IPS-NIHi11 (cell line): ENCODE measurements around the gene GALNT6.
"Not testable (repeated sequence)": the region's sequence is repeated elsewhere in the genome, so short reads cannot be mapped to it uniquely, and the experiment has no call there.

Experiments
- DNase-seq: peaks from one replicate; pipeline ENCODE4 v3.0.0; 2012; ENCODE audit warnings: mixed read lengths, low spot score

Gene GALNT6

GRCh38 chr12:51358496-51358895 lies 32.7 kb downstream of the GALNT6 start:
- no peak for DNase-seq

DNA sequence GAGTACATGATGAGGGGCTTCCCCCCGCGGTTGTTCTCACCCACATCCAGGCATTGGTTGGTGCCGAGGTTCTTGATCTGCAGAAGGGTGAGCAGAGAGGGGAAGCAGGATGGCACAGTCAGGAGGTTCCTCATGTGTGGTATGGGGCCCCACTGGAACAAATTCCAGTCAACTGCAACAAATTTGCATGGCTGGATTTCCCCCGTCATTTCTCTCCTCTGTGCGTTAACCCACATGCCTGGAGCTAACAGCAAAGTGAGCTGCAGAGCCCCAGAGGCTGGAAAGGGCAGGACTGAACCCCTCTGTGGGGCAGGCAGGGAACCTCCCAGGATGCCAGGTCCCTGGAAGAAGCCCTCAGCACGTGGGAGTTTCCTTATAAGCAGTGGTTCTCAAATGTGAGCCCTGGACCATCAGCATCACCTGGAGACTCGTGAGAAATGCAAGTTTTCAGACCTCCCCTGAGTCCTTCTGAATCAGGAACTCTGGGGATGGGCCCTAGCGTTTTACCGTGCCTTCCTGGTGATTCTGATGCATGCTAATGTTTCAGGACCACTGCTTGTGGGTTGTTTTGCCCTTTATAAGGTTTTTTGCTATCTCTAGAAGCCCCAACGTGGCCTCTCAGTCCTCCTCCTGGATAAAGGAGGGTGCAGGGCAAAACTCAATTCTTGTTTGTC lies 33.7 kb downstream of the GALNT6 start:
- DNase-seq = no peak

DNA sequence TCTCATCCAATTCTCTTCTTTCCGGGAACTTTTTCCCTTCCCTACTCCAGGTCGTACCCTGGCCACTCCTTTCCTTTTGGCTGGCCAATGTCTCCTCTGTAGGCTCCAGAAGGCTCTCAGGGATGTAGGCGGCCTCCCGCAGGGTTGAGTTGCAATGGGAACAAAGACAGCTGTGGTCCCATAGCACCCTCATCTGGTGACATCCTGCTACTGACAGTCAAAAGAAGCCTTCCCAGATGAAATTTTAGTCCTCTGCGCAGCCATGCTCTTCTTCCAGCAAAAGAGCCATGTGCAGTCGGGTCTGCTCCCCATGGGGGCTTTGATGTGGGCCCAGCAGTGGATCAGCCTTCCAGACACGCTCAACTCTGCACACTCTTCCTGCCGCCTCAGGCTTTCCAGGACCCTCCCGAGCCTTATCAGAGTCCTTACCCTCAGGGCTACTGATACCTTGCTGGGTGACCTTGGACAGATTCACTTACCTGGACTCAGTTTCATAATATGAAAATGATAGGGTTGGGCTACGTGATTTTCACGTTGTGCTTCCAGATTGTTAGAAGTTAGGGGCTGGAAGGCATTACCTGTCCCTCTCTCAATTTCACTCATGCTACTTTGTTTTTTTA lies 39.2 kb downstream of the GALNT6 start:
- DNase-seq = peak; percentile 73

DNA sequence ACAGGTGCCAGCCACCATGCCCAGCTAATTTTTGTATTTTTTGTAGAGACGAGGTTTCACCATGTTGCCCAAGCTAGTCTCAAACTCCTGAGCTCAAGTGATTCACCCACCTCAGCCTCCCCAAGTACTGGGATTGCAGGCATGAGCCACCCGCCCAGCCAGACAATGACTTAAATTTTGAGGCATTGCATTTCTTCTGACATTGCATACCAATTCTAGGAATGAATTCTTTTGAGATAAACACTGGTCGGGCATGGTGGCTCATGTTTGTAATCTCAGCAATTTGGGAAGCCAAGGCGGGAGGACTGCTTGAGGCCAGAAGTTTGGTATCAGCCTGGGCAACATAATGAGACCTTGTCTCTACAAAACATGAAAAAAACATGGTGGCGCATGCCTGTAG lies 42.2 kb downstream of the GALNT6 start:
- DNase-seq = no peak

DNA sequence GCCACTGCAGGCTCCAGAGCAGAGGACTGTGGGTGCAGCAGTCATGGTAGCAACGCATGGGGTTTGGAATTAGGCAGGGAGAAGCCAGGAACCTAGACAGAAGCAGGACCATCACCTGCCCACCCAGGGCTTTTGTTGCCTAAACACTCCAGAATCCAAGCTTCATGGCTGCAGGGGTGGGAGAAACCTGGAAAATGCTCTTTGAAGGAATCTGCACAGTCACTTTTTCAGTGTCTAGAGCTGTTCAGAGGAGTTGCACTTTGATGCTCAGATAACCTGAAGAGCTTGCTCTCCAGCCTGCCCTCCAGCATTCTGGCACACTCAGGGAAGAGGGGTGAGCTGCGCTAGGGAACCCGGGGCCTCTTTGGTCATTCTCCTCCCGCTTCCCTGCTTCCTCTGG lies 43.1 kb downstream of the GALNT6 start:
- DNase-seq = no peak

GRCh38 chr12:51346581-51346980 lies 44.6 kb downstream of the GALNT6 start, which contains the start of gene CELA1:
TSS of gene CELA1 (minus strand) at chr12:51346679. CDS start at chr12:51346638, 41 bp downstream.
- no peak for DNase-seq

DNA sequence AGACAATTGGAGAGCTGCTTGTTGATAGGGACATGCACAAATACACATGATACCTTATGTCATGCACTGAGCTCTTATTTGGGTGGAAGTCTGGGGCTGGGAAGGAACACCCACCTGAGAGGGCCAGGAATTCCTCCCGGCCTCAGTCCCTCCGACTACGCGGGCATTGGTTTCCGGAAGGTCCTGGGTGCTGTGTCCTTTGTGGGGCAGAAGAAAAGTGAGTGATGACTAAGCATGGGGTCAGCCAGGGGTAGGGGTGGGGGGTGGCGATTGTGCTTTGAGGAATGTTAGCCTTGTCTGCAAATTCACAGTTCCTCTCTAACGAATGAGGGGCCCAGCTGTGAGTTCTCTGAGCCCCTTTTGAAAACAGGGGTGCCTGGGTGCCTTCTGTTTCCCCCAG lies 45.5 kb downstream of the GALNT6 start:
- no peak for DNase-seq

- no peak for DNase-seq
Measured at GRCh38 chr12:51343201-51343600, 48.0 kb downstream of the GALNT6 start.

GRCh38 chr12:51342416-51342815 lies 48.8 kb downstream of the GALNT6 start:
- DNase-seq = no peak

DNA sequence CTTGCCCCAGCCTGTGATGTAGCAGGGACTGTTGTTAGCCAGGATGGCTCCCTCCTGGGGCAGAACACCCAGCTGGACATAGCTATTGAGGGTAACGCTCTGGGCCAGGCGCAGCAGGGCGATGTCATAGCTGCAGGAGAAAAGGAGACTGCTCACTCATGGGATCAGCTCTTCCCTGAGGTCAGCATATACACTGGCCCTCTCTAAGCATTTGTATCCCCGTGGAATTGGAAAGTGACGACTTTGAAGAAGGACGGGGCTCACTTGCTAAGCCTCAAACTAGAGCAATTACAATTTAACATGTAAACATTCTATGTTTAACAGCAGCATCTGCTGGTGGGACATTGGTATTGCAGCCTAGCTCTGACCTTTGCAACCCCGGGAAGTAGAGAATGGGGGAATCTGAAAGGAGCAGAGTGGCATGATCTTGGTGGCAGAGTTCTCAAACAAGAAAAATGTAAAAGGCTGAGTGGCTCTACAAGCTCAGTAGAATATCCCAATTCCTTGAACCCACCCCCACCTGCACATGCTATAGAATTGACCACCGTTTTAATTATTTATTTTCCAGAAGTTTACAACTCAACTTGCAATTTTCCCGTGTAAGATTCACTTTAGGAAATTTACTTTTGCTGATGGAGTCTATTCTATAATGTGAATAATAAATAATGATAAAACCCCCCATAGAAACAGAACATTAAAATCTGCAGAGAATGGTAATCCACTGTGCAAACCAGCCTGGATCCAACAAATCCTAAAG lies 49.8 kb downstream of the GALNT6 start:
- peak; percentile 78 for DNase-seq

DNA sequence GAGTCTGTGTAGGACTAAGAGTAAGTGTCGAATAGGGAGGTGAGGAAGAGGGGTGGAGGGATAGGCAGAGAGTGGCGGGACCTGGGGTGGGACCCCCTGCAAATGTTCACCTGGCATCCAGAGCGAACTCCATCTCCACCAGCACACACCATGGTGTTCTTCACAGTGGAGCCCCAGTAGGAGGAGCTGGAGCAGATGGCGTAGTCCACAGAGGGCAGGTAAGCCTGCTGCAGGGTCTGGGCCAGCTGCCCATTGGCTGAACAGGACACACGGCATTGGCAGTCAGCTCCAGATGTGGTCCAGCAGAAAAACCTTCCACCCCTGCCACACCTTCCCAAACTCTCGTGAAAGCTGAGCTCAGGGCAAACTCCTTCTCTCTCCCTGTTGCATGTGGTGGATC lies 51.5 kb downstream of the GALNT6 start:
- no peak for DNase-seq

- DNase-seq = not testable (repeated sequence)
Measured at GRCh38 chr12:51337336-51337735, 53.9 kb downstream of the GALNT6 start.

- DNase-seq = no peak
Measured at GRCh38 chr12:51335931-51336330, 55.3 kb downstream of the GALNT6 start.

DNA sequence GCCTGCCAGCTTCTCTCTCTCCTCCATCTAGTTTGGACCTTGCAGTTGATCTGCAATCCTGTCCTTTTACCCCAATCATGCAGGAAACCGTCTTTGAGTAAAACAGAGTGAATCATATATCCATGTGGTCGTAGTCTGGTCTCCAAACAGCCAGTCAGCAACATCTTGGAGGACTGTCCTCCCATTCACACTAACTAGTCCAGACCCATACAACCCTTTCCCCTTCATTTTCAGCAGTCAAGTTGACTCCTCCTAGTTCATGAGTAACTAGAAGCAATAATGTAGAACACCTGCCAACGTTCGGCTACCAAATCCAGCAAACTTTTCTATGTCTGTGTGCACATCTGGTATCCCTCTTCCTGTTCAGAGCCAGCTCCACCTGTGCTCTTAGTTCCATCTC lies 56.4 kb downstream of the GALNT6 start:
- no peak for DNase-seq

GRCh38 chr12:51333536-51333935 lies 57.7 kb downstream of the GALNT6 start:
- no peak for DNase-seq

DNA sequence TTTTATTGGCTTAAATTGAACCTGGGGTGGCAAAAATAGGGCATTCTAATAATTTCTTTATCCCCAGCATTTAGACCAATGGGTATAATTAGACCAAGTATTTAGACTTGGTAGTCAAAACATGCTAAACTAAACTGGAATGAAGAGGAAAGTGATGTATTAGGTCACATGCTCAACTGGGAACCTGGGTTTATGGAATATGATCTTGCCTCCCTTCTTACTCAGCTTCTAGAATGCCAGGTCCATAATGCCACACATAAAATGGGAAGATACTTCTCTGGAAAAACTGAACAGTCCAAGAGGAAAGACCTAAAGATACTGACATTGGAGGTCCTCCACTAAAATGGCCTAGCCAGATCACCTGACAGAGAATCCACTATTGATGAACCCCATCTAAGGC lies 61.0 kb downstream of the GALNT6 start:
- DNase-seq = no peak

- no peak for DNase-seq
Measured at GRCh38 chr12:51329742-51330141, 61.5 kb downstream of the GALNT6 start.

- no peak for DNase-seq
Measured at GRCh38 chr12:51328587-51328986, 62.6 kb downstream of the GALNT6 start.

DNA sequence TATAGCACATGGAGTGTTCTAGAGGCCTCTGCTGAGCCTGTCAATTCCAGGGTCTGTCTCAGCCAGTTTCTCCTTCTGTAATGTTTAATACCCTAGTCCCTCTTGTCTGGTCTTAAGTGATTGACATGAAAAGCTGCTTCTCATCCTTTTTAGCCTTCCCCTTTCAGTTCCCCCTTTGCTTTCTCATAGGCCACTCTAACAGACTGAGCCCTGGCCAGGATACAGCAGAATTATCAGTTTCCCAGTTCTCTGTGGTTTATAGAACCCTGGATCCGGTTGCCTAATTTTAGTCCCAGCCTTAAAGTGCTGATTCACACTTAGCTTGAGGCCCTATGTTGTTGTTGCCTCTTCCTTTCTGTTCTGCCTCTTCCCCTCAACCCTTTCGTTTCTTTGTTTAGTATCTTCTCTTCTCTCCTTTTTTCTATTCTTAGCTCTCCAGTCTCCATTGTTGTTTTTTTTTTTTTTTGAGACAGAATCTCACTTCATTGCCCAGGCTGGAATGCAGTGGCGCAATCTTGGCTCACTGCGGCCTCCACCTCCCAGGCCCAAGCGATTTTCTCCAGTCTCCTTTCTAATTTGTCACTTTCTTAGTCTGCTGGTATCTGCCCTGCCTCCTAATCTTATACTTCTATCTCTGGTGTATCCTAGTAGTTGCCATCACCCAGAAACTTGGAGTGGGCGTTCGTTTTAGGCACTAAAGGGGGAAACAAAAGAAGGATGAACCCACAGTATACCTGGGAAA lies 64.3 kb downstream of the GALNT6 start:
- DNase-seq = no peak

- DNase-seq = no peak
Measured at GRCh38 chr12:51324953-51325352, 66.3 kb downstream of the GALNT6 start.

DNA sequence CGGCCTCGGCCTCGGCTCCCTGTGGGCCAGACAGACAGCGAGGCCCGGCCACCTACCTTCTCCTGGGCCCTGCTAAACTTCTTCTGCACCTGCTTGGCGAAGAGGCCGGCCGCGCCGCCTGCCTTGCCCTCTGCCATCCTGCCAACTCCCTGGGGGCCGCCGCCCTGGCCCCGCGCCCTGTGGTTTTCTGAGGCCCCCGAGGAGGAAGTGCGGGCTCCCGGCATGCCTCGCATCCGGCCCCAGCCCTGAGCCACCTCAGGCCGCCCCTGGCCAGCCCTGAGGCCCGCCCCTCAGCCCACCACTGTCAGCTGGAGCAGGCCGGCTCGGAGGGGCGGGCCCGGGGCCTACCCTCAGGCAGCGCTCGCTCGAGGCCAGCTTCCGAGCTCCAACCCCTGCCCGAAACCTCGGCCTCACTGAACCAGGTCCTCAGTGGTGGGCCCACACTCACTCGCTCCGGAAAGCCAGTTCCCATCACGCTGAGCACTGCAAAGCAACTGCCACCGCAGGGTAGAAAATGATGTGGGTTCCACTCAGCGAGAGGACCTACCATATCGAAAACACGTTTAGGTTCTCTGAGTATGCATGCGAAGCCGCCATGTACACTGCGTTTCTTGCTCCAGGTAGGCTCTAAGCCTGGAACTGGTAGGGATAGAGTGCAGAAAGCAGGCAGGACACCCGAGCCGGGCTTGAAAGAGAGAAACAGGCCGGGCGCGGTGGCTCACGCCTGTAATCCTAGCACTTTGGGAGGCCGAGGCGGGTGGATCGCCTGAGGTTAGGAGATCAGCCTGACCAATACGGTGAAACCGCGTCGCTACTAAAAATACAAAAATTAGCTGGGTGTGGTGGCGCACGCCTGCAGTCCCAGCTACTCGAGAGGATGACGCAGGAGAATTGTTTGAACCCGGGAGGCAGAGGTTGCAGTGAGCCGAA lies 67.0 kb downstream of the GALNT6 start, which contains the start of gene BIN2:
Gene BIN2 (minus strand): TSS at position 209 of the 930 bp plus-strand sequence. CDS start 72 bp downstream, at position 137.
- no peak for DNase-seq
